DND-41 (cell line): ENCODE measurements around the gene CHST14.

Experiments used
- ATAC-seq: fragments of 200-7000 bp; cut with Tn5 transposase; 3 replicates; pipeline ENCODE4 v1.9.1; 2021; ENCODE audit warnings: low read depth; ENCODE audit not compliant: insufficient read depth
- DNase-seq: peaks from one replicate; pipeline ENCODE4 v3.0.0-alpha.2; 2020
- H2AFZ ChIP-seq: 2 replicates; pipeline ENCODE4 v1.6.0; 2012; ENCODE audit warnings: low read depth, low read length
- H3K27ac ChIP-seq: 2 replicates; pipeline ENCODE4 v1.5.1; 2012; ENCODE audit warnings: low read length, inconsistent platforms
- H3K27me3 ChIP-seq: fragments of 200-600 bp; sonication (generic); 2 replicates; pipeline ENCODE4 v1.6.0; 2012; ENCODE audit warnings: low read length, mild to moderate bottlenecking, inconsistent platforms; ENCODE audit not compliant: insufficient read depth, poor library complexity
- H3K36me3 ChIP-seq: 2 replicates; pipeline ENCODE4 v1.5.1; 2012; ENCODE audit warnings: low read length, inconsistent platforms; ENCODE audit not compliant: insufficient read depth
- H3K4me1 ChIP-seq: 2 replicates; pipeline ENCODE4 v1.5.1; 2012; ENCODE audit warnings: mild to moderate bottlenecking, low read length; ENCODE audit not compliant: insufficient read depth
- H3K4me2 ChIP-seq: 2 replicates; pipeline ENCODE4 v1.6.0; 2012; ENCODE audit warnings: mild to moderate bottlenecking, moderate library complexity, low read length, inconsistent platforms; ENCODE audit not compliant: insufficient read depth
- H3K4me3 ChIP-seq, 2 experiments: fragments of 200-600 bp in 1 of 2; shearing (Covaris generic) in 1 of 2; 2 replicates each; pipeline ENCODE4 v1.5.1; 2012 to 2016; ENCODE audit warnings: inconsistent platforms in 2 of 2, low read length in 2 of 2, mild to moderate bottlenecking in 2 of 2, low read depth in 1 of 2, moderate library complexity in 1 of 2
- H3K79me2 ChIP-seq: 2 replicates; pipeline ENCODE4 v1.6.0; 2012; ENCODE audit warnings: low read length, inconsistent platforms; ENCODE audit not compliant: insufficient read depth
- H3K9ac ChIP-seq: 2 replicates; pipeline ENCODE4 v1.6.0; 2012; ENCODE audit warnings: low read depth, mild to moderate bottlenecking, inconsistent platforms, low read length, moderate library complexity
- H3K9me3 ChIP-seq: 2 replicates; pipeline ENCODE4 v1.5.1; 2012; ENCODE audit warnings: low read length, moderate library complexity, mild to moderate bottlenecking, inconsistent platforms; ENCODE audit not compliant: insufficient read depth, severe bottlenecking
- H4K20me1 ChIP-seq: 2 replicates; pipeline ENCODE4 v1.6.0; 2012; ENCODE audit warnings: low read length; ENCODE audit not compliant: insufficient read depth
- CTCF ChIP-seq: IDR thresholded peaks from 2 replicates; pipeline ENCODE4 v1.5.1; 2012; ENCODE audit warnings: borderline replicate concordance, low read length, moderate library complexity, mild to moderate bottlenecking; ENCODE audit not compliant: poor library complexity, severe bottlenecking; ENCODE audit errors: extremely low read depth
- EZH2 ChIP-seq: IDR thresholded peaks from 3 replicates; pipeline ENCODE4 v1.6.1; 2012; ENCODE audit warnings: borderline replicate concordance, low read depth, mild to moderate bottlenecking, moderate library complexity, low read length, inconsistent platforms; ENCODE audit not compliant: severe bottlenecking

CHST14 gene

GRCh38 chr15:40465939-40466338 is 4.8 kb upstream of the CHST14 start:
- DNase-seq (no peak), ATAC-seq (no peak)
- no peaks in the 10 kb centered on the region for H3K9me3 ChIP-seq
- H3K27me3 ChIP-seq = no peaks in the 10 kb centered on the region
- H3K4me1 ChIP-seq = peaks cover 9% of the 10 kb centered on the region
- peaks cover 7% of the 10 kb centered on the region; the same call in 1 of the 2 replicates for H3K79me2 ChIP-seq
- H3K4me2 ChIP-seq = no peak overlapping the region
- H4K20me1 ChIP-seq = peaks cover 11% of the 10 kb centered on the region; the same call in 1 of the 2 replicates
- H3K4me3 ChIP-seq = no peak overlapping the region
- H3K9ac ChIP-seq = no peak overlapping the region
- TF ChIP-seq CTCF = no peak
- no peak for TF ChIP-seq EZH2
- no peak overlapping the region for H2AFZ ChIP-seq
- H3K36me3 ChIP-seq = peaks cover 52% of the 10 kb centered on the region
- H3K27ac ChIP-seq = no peak overlapping the region

- DNase-seq = no peak
- no peaks in the 10 kb centered on the region for H3K27me3 ChIP-seq
- H4K20me1 ChIP-seq = peaks cover 9% of the 10 kb centered on the region; the same call in 1 of the 2 replicates
- no peak overlapping the region for H2AFZ ChIP-seq
- no peak for ATAC-seq
- peaks cover 49% of the 10 kb centered on the region for H3K36me3 ChIP-seq
- no peak overlapping the region for H3K4me2 ChIP-seq
- H3K9me3 ChIP-seq = no peaks in the 10 kb centered on the region
- TF ChIP-seq EZH2 = no peak
- TF ChIP-seq CTCF = no peak
- no peak overlapping the region for H3K4me3 ChIP-seq
- no peak overlapping the region for H3K9ac ChIP-seq
- peaks cover 10% of the 10 kb centered on the region for H3K79me2 ChIP-seq
- peaks cover 13% of the 10 kb centered on the region for H3K4me1 ChIP-seq
- H3K27ac ChIP-seq = no peak overlapping the region
Observed at GRCh38 chr15:40466426-40467260, 4.1 kb upstream of the CHST14 start.

DNA sequence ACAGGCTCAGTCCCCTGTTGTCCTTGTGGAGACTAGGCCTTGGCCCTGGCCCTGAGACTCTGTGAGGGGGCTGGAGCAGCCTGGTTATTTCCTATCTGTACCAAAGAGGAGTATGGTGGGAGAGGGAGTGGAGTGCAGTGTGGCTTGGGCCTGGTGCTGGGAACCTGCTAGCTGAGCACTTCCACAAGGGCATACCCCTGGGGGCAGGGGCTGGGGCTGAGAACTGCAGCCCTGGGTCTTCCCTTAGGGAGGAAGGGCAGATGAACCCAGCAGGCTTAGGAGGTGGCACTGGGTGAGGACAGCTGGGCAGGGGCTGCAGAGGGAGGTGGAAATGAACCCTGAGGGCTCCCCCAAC is 3.5 kb upstream of the CHST14 start:
- Histone ChIP-seq H3K36me3 (peaks cover 46% of the 10 kb centered on the region), H3K4me2 (no peak overlapping the region), H4K20me1 (peaks cover 3% of the 10 kb centered on the region; the same call in 1 of the 2 replicates), H3K4me1 (peaks cover 19% of the 10 kb centered on the region), H3K27ac (no peak overlapping the region), H3K79me2 (peaks cover 12% of the 10 kb centered on the region), H3K9me3 (no peaks in the 10 kb centered on the region), H3K27me3 (no peaks in the 10 kb centered on the region), H2AFZ (no peak overlapping the region), H3K9ac (no peak overlapping the region), H3K4me3 (no peak overlapping the region)
- ATAC-seq = no peak
- no peak for DNase-seq
- no peak for TF ChIP-seq EZH2
- TF ChIP-seq CTCF = no peak
